HG02759 (cell line): ENCODE measurements around the gene PARD3.

ENCODE experiments used
- ATAC-seq: cut with Tn5 transposase; IDR thresholded peaks from one replicate; pipeline ENCODE4 v1.9.1; 2021; ENCODE audit warnings: mild to moderate bottlenecking, moderate library complexity; ENCODE audit not compliant: unreplicated experiment

The PARD3 gene

GRCh38 chr10:34549953-34550352 is 265.1 kb downstream of the PARD3 start:
- no peak for ATAC-seq

GRCh38 chr10:34549001-34549400 is 266.1 kb downstream of the PARD3 start:
- no peak for ATAC-seq

- ATAC-seq, result no peak
Observed at GRCh38 chr10:34548466-34548865, 266.6 kb downstream of the PARD3 start.

GRCh38 chr10:34547695-34548094 is 267.4 kb downstream of the PARD3 start:
- no peak for ATAC-seq

GRCh38 chr10:34547291-34547690 is 267.8 kb downstream of the PARD3 start:
- ATAC-seq, result no peak

- ATAC-seq, result no peak
Observed at GRCh38 chr10:34544400-34544799, 270.7 kb downstream of the PARD3 start.

- no peak for ATAC-seq
Observed at GRCh38 chr10:34543716-34544115, 271.4 kb downstream of the PARD3 start.

- ATAC-seq, result no peak
Observed at GRCh38 chr10:34540492-34540891, 274.6 kb downstream of the PARD3 start.

GRCh38 chr10:34539533-34540315 is 275.4 kb downstream of the PARD3 start:
- no peak for ATAC-seq

GRCh38 chr10:34538281-34538829 is 276.7 kb downstream of the PARD3 start:
- peak; percentile 55 for ATAC-seq

GRCh38 chr10:34537629-34538231 is 277.4 kb downstream of the PARD3 start:
- peak; percentile 79 for ATAC-seq

- no peak for ATAC-seq
Observed at GRCh38 chr10:34535872-34536271, 279.2 kb downstream of the PARD3 start.

- no peak for ATAC-seq
Observed at GRCh38 chr10:34530778-34531177, 284.3 kb downstream of the PARD3 start.

- peak; percentile 67 for ATAC-seq
Observed at GRCh38 chr10:34528320-34528719, 286.8 kb downstream of the PARD3 start.

- ATAC-seq, result no peak
Observed at GRCh38 chr10:34526758-34527730, 288.1 kb downstream of the PARD3 start.

- ATAC-seq, result no peak
Observed at GRCh38 chr10:34526186-34526585, 288.9 kb downstream of the PARD3 start.

GRCh38 chr10:34524369-34525091 is 290.6 kb downstream of the PARD3 start:
- ATAC-seq, result peak; percentile 52

- ATAC-seq, result no peak
Observed at GRCh38 chr10:34523017-34523767, 291.9 kb downstream of the PARD3 start.

- ATAC-seq, result no peak
Observed at GRCh38 chr10:34522546-34522945, 292.6 kb downstream of the PARD3 start.

- ATAC-seq, result no peak
Observed at GRCh38 chr10:34520510-34520909, 294.6 kb downstream of the PARD3 start.
